NCI-H146 treated with DMSO at 0.1 percent for 48 hours (cell line): Measurements from ENCODE around the gene NQO1.

Source experiments
- DNase-seq: peaks from one replicate; lab custom pipeline; 2025; ENCODE audit not compliant: unreplicated experiment; lab: John Stamatoyannopoulos, UW

The NQO1 gene

DNA sequence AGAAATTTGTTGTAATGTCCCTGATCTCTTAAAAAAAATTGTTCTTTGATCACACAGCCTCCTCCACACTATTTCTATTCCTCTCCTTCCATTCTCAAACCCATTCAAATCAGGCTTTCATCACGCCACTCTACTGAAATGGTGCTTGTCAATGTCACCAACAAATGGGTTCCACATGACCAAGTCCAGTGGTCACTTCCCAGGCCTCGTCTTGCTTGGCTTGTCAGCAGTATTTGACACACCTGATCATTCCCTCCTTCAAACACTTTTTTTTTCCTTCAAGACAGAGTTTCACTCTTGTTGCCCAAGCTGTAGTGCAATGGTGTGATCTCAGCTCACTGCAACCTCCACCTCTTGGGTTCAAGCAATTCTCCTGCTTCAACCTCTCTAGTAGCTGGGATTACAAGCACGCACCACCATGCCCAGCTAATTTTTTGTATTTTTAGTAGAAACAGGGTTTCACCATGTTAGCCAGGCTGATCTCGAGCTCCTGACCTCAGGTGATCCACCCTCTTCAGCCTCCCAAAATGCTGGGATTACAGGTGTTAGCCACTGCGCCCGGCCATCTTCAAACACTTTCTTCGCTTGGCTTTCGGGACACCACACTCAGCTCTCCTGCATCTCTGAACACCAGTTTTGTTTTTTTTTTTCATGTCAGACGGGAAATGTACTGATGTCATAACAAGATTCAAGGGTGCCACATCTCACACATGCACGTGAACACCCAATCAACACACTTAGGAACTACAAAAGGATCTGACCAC, 18.3 kb downstream of the NQO1 start:
- no peak for DNase-seq

DNA sequence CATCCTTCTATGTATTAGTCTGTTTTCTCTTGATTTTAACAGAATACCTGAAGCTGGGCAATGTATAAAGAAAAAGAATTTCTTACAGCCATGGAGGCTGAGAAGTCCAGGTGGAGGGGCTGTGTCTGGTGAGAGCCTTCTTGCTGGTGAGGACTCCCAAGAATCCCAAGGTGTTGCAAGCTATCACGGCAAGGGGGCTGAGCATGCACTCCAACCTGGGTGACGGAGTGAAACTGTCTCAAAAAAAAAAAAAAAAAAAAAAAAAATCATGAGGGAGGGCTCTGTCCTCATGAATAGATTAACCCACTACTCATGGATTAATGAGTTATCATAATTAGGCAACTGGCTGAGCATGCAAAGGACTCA, 19.4 kb downstream of the NQO1 start:
- DNase-seq = no peak

GRCh38 chr16:69706256-69706974, 19.9 kb downstream of the NQO1 start:
- no peak for DNase-seq

- no peak for DNase-seq
Observed at GRCh38 chr16:69703638-69704037, 22.7 kb downstream of the NQO1 start.

DNA sequence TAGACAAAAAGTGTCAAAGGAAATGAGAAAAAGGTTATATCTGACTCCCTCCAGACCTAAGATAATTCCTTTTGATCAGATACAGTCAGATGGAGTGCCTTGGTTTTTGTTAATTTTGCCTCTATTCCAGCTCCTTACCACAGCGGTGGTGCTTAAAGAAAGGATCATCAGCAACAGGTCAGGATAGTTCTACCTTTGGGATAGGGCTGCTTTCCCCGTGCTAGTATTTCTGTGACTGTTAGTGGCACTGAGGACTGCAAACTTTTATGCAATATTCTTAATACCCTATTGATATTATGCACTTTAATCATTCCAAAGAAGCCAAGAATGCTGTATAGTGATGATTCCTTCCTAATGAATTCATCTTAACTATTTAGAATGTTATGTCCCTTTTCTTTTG, 24.5 kb downstream of the NQO1 start:
- DNase-seq = no peak

- DNase-seq = no peak
Observed at GRCh38 chr16:69701452-69701851, 24.9 kb downstream of the NQO1 start.

- no peak for DNase-seq
Observed at GRCh38 chr16:69699915-69700314, 26.4 kb downstream of the NQO1 start.

DNA sequence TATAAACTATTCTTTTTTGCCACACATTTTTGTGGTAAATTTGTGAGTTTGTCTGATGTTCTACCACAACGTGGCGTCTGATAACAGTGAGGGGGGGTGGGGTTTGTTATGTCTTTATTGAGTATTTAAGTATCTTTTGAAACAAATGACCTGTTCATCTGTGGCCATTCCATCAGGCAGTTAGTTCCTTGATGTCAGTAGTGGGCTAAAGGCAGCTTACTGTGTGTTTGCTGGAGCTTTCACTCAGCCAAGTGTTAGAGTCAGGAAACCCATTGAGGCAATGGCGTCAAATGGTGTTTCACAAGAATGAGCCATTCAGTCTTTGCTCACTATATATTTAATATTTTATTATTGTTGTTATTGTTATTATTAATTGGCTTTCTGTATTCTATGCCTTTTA, 28.0 kb downstream of the NQO1 start:
- DNase-seq = no peak

- DNase-seq = no peak
Observed at GRCh38 chr16:69693916-69694315, 32.4 kb downstream of the NQO1 start.

DNA sequence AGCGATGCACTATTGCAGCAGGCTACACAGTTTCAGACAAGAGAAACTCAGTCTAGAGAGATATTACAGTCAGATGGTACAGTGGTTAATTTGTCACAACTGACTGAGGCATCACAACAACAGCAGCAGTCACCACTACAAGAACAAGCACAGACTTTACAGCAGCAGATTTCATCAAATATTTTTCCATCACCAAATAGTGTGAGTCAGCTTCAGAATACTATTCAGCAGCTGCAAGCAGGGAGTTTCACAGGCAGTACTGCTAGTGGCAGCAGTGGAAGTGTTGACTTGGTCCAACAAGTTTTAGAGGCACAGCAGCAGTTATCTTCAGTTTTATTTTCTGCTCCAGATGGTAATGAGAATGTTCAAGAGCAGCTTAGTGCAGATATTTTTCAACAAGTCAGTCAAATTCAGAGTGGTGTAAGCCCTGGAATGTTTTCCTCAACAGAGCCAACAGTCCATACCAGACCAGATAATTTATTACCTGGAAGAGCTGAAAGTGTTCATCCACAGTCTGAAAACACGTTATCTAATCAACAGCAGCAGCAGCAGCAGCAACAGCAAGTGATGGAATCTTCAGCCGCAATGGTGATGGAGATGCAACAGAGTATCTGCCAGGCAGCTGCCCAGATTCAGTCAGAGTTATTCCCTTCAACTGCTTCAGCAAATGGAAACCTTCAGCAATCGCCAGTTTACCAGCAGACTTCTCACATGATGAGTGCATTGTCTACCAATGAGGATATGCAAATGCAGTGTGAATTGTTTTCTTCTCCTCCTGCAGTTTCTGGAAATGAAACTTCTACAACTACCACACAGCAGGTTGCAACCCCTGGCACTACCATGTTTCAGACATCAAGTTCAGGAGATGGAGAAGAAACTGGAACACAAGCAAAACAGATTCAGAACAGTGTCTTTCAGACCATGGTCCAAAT, 34.1 kb downstream of the NQO1 start:
- DNase-seq = no peak

GRCh38 chr16:69688589-69688988, 37.8 kb downstream of the NQO1 start:
- DNase-seq = no peak

DNA sequence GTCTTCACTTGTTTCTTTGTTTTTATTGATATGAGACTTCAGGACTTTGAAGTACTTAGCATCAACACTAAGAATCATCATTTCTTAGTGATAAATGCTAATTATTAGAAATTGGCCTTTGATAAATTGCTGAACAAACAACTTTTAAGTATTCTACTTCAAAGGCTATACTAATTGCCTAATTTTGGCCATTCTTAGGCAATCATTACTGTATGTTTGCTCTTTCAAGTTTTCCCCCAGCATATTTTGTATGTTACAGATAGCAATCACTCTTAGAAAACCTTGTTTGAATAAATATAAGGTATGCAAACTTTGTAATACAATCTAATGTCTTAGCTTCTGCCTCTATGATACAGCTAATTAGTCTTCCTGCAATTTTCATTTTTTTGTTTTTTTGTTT, 46.0 kb downstream of the NQO1 start:
- DNase-seq = no peak

DNA sequence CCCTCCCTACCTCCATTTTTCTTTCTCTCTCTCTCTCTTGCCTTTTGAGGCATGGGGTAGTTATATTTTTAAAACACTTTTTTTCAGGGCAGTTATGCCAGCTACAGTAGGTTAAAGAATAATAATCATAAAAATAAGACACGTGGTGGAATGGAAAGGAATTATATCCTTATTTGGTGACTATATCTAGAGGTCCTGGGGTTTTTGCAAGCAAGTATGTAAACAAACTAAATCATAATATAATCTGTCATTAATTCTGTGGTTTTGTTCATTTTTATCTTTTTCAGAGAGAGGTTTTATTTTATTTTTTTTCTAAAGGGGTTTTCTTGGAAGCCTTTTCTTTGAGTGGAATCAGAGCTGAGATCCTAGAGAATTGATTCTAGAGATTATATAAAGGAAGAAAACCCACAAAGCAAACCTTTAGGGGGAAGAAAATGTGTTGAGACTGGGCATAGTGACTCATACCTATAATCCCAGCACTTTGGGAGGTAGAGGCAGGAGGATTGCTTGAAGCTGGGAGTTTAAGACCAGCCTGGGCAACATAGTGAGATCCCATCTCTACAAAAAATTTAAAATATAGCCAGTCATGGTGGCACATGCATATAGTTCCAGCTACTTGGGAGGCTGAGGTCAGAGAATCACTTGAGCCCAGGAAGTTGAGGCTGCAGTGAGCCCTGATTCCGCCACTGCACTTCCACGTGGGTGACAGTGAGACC, 53.2 kb downstream of the NQO1 start:
- DNase-seq = no peak

- DNase-seq = no peak
Observed at GRCh38 chr16:69672315-69672997, 53.9 kb downstream of the NQO1 start.

DNA sequence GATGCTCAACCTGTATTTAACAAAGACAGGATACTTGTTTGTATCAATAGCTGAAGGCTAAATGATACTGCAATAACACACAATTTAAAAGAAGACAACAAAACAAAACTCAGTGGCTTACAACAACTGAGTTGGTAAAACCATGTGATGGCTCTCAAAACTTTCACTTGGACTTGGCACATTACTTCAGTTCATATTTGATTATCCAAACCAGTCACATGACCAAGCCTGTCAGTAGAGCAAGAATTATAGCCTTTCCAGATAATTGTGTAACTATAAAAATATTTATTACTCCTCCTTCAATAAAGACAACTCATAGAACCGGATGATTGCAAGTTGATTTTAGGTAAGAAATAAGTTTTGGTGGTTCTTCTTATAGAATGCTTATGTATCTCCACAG, 56.8 kb downstream of the NQO1 start:
- no peak for DNase-seq

GRCh38 chr16:69663846-69664245, 62.5 kb downstream of the NQO1 start:
- DNase-seq = no peak

DNA sequence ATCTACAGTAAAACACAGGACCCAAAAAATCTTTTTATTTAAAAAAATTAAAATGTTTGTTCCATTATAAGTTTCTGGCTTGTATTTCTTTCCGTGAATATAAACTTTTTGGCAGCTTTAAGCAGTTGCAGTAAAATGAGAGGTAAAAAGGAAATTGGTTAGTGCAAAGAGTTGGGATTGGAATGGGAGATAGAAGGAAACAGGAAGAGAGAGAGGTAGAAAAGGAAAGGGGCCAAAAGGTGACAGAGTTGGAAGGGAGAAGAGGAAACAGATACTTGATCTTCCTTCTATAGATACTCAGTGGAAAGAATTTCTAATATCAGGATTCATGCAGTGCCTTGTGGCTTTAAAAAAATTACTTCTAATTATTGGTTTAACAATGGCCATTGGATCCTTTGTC, 63.5 kb downstream of the NQO1 start:
- DNase-seq = no peak

GRCh38 chr16:69660166-69660565, 66.2 kb downstream of the NQO1 start:
- DNase-seq = no peak
